Fibroblast of peridontal ligament (primary cell): ENCODE results near the gene NR1I3.
A peak's percentile ranks its signal among the peaks of the same experiment; 100 is the strongest.
"Not testable (repeated sequence)": the region's sequence is repeated elsewhere in the genome, so short reads cannot be mapped to it uniquely, and the experiment has no call there.

ENCODE experiments used
- DNase-seq: peaks from one replicate; pipeline ENCODE4 v3.0.0-alpha.2; 2010; ENCODE audit errors: extremely low read depth

The NR1I3 gene

GRCh38 chr1:161250829-161251228 is 12.8 kb upstream of the NR1I3 start:
- no peak for DNase-seq

- DNase-seq, result not testable (repeated sequence)
Observed at GRCh38 chr1:161250100-161250499, 12.1 kb upstream of the NR1I3 start.

GRCh38 chr1:161244888-161245287 is 6.9 kb upstream of the NR1I3 start:
- DNase-seq, result no peak

GRCh38 chr1:161242313-161242712 is 4.3 kb upstream of the NR1I3 start:
- no peak for DNase-seq

GRCh38 chr1:161241682-161242081 is 3.7 kb upstream of the NR1I3 start:
- no peak for DNase-seq

- no peak for DNase-seq
Observed at GRCh38 chr1:161235957-161236775, 1.8 kb downstream of the NR1I3 start.

GRCh38 chr1:161233102-161233501 is 4.9 kb downstream of the NR1I3 start:
- no peak for DNase-seq

- DNase-seq, result no peak
Observed at GRCh38 chr1:161230762-161231161, 7.2 kb downstream of the NR1I3 start.

GRCh38 chr1:161229896-161230295 is 8.1 kb downstream of the NR1I3 start:
- no peak for DNase-seq

- no peak for DNase-seq
Observed at GRCh38 chr1:161228032-161228431, 10.0 kb downstream of the NR1I3 start.

GRCh38 chr1:161227196-161227871 is 10.7 kb downstream of the NR1I3 start:
- DNase-seq, result peak; percentile 79

- no peak for DNase-seq
Observed at GRCh38 chr1:161226759-161227158, 11.2 kb downstream of the NR1I3 start.

GRCh38 chr1:161226320-161226711 is 11.7 kb downstream of the NR1I3 start:
- DNase-seq, result no peak

GRCh38 chr1:161225534-161226319 is 12.3 kb downstream of the NR1I3 start, which contains the start of gene TOMM40L:
TSS of gene TOMM40L (plus strand) at chr1:161226060. CDS start at chr1:161226490, 430 bp downstream.
- peak; percentile 100 for DNase-seq

- no peak for DNase-seq
Observed at GRCh38 chr1:161225178-161225533, 12.8 kb downstream of the NR1I3 start.

GRCh38 chr1:161224695-161225087 is 13.3 kb downstream of the NR1I3 start:
- not testable (repeated sequence) for DNase-seq

- no peak for DNase-seq
Observed at GRCh38 chr1:161223805-161224694, 14.0 kb downstream of the NR1I3 start.

GRCh38 chr1:161222175-161223019 is 15.6 kb downstream of the NR1I3 start:
- DNase-seq, result no peak

- DNase-seq, result no peak
Observed at GRCh38 chr1:161220002-161220401, 18.0 kb downstream of the NR1I3 start.

- DNase-seq, result no peak
Observed at GRCh38 chr1:161219078-161219892, 18.7 kb downstream of the NR1I3 start.
